Tibial artery (tissue), 4 donors: ENCODE data around the gene EPN2.
A peak's percentile ranks its signal among the peaks of the same experiment; 100 is the strongest.

Experiments used
- DNase-seq, 2 donors: peaks; one replicate each; pipeline ENCODE4 v3.0.0-alpha.2; 2019
- H3K27ac ChIP-seq, 2 donors: fragments of 200-600 bp; sonication (generic) in 1 of 2; 1 replicate in 1 of 2; 2 replicates in 1 of 2; pipeline ENCODE4 v1.5.1; 2018 to 2019; ENCODE audit warnings: mild to moderate bottlenecking in 1 of 2
- H3K27me3 ChIP-seq, 2 donors: fragments of 200-600 bp; sonication (generic) in 1 of 2; one replicate each; pipeline versions ENCODE4 v1.5.1 to v1.6.0; 2016 to 2019
- H3K36me3 ChIP-seq, 3 donors: fragments of 200-600 bp; sonication (generic) in 2 of 3; one replicate each; pipeline ENCODE4 v1.5.1; 2016 to 2019; ENCODE audit warnings: mild to moderate bottlenecking in 2 of 3
- H3K4me1 ChIP-seq, 4 donors: fragments of 200-600 bp; sonication (generic) in 2 of 4; 1 replicate in 3 of 4; 2 replicates in 1 of 4; pipeline ENCODE4 v1.5.1; 2016 to 2019
- H3K4me3 ChIP-seq, 2 donors: fragments of 200-600 bp; sonication (generic) in 1 of 2; 1 replicate in 1 of 2; 2 replicates in 1 of 2; pipeline ENCODE4 v1.5.1; 2018 to 2019; ENCODE audit warnings: mild to moderate bottlenecking in 2 of 2
- H3K9me3 ChIP-seq, 3 donors: fragments of 200-600 bp; sonication (generic) in 1 of 3; one replicate each; pipeline ENCODE4 v1.5.1; 2016 to 2019
- intact Hi-C: fragments of 100-400 bp; cut with DNase I; formaldehyde crosslinking; loops from one replicate; pipeline ENCODE4 v1.15.0; 2023; ENCODE audit warnings: low total_unique reads
- TF ChIP-seq, protein P1 (sequence below), 2 experiments: fragments of 200-600 bp in 1 of 2; fragments of 450-650 bp in 1 of 2; IDR thresholded peaks; one replicate each; pipeline ENCODE4 v1.5.1; 2017 to 2019; ENCODE audit warnings: antibody characterized with exemption in 2 of 2, mild to moderate bottlenecking in 1 of 2, moderate library complexity in 1 of 2

Gene EPN2

GRCh38 chr17:19375732-19376131, 138.6 kb downstream of the EPN2 start:
- Histone ChIP-seq H3K9me3 (no peaks in the 10 kb centered on the region), H3K4me1 (peaks cover 0 to 24% (median 17%) of the 10 kb centered on the region in 4 donors), H3K27me3 (no peaks in the 10 kb centered on the region), H3K4me3 (no peak overlapping the region), H3K36me3 (peaks cover 9 to 13% (median 11%) of the 10 kb centered on the region in 3 donors), H3K27ac (no peak overlapping the region)
- no peak for DNase-seq
- TF ChIP-seq, protein P1, sequence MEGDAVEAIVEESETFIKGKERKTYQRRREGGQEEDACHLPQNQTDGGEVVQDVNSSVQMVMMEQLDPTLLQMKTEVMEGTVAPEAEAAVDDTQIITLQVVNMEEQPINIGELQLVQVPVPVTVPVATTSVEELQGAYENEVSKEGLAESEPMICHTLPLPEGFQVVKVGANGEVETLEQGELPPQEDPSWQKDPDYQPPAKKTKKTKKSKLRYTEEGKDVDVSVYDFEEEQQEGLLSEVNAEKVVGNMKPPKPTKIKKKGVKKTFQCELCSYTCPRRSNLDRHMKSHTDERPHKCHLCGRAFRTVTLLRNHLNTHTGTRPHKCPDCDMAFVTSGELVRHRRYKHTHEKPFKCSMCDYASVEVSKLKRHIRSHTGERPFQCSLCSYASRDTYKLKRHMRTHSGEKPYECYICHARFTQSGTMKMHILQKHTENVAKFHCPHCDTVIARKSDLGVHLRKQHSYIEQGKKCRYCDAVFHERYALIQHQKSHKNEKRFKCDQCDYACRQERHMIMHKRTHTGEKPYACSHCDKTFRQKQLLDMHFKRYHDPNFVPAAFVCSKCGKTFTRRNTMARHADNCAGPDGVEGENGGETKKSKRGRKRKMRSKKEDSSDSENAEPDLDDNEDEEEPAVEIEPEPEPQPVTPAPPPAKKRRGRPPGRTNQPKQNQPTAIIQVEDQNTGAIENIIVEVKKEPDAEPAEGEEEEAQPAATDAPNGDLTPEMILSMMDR (IDR thresholded peaks at IDR 0.05), result no peak
- intact Hi-C loops, result loop anchor here (5.0 kb wide), 1 partner anchor 132 kb away; no protein-coding TSS in a partner anchor

DNA sequence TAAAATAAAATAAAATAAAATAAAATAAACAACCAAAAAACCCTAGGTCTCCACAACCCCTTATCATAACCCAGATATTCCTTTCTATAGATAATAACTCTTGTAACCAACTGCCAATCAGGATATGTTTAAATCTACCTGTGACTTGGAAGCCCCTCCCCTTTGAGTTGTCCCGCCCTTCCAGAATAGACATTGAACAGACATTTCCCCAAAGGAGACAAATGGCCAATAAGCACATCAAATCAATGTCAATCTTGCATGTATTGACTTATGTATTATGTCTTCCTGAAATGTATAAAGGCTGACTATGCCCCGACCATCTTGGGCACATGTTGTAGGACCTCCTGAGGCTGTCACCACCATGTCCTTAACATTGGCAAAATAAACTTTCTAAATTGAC, 139.6 kb downstream of the EPN2 start:
- H3K27ac ChIP-seq, result peak overlapping the region; percentile 90 to 98
- H3K27me3 ChIP-seq, result no peaks in the 10 kb centered on the region
- intact Hi-C loops, result loop anchor here (5.0 kb wide), 1 partner anchor 130 kb away; no protein-coding TSS in a partner anchor
- no peaks in the 10 kb centered on the region for H3K9me3 ChIP-seq
- H3K4me3 ChIP-seq, result peak overlapping the region; percentile 66 to 77
- DNase-seq, result peak in 1 of 2 donors; percentile 43
- peaks cover 0 to 32% (median 19%) of the 10 kb centered on the region in 4 donors for H3K4me1 ChIP-seq
- peaks cover 20 to 24% (median 22%) of the 10 kb centered on the region in 3 donors for H3K36me3 ChIP-seq
- TF ChIP-seq, protein P1 (IDR thresholded peaks at IDR 0.05), result no peak

DNA sequence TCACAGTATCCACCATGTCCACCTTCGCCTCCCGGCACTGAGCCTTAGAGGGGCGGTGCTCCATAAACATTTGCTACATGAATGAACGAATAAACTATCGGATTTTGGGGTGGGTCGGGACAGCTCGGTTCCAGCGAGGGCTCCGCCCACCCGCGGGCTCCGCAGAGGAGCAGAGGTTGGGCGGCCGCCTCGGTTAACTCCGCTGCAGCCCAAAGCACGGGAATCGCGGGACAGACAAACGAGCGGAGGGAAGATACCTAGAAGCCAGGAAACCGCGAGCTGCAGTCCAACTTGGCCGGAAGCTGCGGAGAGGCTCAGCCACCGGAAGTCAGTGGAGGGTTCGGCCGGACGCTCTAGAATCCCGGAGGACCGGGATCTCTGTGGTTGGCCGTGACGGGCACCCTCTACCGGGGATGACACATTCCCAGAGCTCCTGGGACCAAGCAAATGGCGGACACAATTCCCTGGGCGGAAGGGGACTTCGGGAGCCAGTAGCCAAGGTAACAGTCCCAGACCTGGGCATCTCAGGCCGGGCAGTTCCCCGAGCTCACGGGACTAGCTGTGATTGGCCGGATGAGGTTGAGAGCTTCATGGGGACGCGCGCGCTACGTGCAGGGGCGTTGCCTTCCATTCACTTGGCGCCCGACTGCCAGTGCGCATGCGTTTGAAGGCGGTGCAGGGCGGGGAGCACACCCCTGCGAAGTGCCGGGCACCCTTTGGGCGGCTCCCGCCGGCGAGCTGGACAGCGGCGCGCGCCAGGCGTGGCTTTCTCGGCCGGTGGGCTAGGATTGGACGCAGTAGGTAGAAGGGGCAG, 140.6 kb downstream of the EPN2 start:
- H3K27ac ChIP-seq, result peak overlapping the region; percentile 90 to 98
- no peaks in the 10 kb centered on the region for H3K9me3 ChIP-seq
- no peaks in the 10 kb centered on the region for H3K27me3 ChIP-seq
- peak; percentile 98 to 100 for DNase-seq
- peaks cover 0 to 42% (median 29%) of the 10 kb centered on the region in 4 donors for H3K4me1 ChIP-seq
- H3K36me3 ChIP-seq, result peaks cover 30 to 34% (median 32%) of the 10 kb centered on the region in 3 donors
- H3K4me3 ChIP-seq, result peak overlapping the region; percentile 66 to 77
- intact Hi-C loops, result loop anchor here (5.0 kb wide), 1 partner anchor 129 kb away; no protein-coding TSS in a partner anchor
- TF ChIP-seq, protein P1 (IDR thresholded peaks at IDR 0.05), result no peak

DNA sequence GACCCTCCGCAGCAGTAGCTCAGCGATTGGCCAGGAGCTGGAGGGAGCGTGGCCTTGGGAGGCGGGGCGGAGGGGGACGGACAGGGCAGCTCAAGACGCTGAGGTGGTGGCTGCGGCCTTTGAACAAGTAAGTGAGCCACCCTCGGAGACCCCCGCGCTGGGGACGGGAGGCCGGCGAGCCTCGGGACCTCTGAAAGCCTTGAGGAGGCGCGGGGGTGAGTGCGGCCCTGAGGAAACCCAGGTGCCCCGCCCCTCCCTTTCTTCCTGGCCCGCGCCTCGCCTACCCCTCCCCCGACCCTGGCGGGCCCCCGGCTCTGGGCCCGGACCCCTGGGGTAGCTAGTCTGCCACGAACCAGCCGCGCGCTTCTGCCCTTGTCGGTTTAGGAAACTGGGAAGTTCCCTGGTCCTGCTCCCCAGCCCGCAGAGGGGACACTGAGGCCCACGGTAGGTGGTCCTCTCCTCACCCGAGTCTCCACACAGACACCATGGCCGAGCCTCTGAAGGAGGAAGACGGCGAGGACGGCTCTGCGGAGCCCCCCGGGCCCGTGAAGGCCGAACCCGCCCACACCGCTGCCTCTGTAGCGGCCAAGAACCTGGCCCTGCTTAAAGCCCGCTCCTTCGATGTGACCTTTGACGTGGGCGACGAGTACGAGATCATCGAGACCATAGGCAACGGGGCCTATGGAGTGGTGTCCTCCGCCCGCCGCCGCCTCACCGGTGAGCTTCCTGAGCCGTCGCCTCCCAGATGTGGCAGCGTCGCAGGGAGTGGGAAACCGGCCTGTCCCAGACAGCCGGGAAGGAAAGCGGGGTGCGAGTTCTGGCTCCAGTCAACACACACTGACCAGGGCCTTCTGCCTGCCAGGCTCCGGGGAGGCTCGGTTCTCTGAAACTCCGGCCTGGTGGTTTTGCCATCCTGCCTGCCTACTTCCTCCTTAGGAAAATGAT, 141.5 kb downstream of the EPN2 start, which contains the start of gene MAPK7:
Gene MAPK7, plus strand, starts transcription at position 83 of the 945 bp plus-strand sequence. Its CDS starts 403 bp downstream, at position 486.
- intact Hi-C loops, result loop anchor here (5.0 kb wide), 1 partner anchor 129 kb away; no protein-coding TSS in a partner anchor
- H3K36me3 ChIP-seq, result peaks cover 38 to 42% (median 40%) of the 10 kb centered on the region in 3 donors
- H3K4me1 ChIP-seq, result peaks cover 0 to 50% (median 37%) of the 10 kb centered on the region in 4 donors
- H3K9me3 ChIP-seq, result no peaks in the 10 kb centered on the region
- H3K27me3 ChIP-seq, result no peaks in the 10 kb centered on the region
- DNase-seq, result peak; percentile 21 to 72
- H3K4me3 ChIP-seq, result peak within 1 kb of the TSS; percentile 66 to 77
- H3K27ac ChIP-seq, result peak within 1 kb of the TSS; percentile 90 to 98
- TF ChIP-seq, protein P1 (IDR thresholded peaks at IDR 0.05), result no peak
